ENCODE data around the gene CDC42BPB. TPM values are rescaled to one million over a fixed set of nuclear protein-coding genes. Genes with fewer than 3 reads are reported as not detected.

The CDC42BPB gene
- total RNA-seq, 1 experiment from 2014 or later: 84.4 TPM

- no peaks in the 10 kb centered on the region for H3K9me3 ChIP-seq (ENCODE audit: control insufficient read depth, insufficient read depth, low read depth, low read length)
- ATAC-seq (no peak), DNase-seq (ENCODE audit: low read depth, low spot score) (no peak)
- ChIA-PET CTCF (no interaction called here), POLR2A (no interaction called here)
- in situ Hi-C loops (cut with HindIII; ENCODE audit: low pct_unique_long_range_greater_than_20kb, low sequenced_read_pairs): no loop called here
- intact Hi-C loops (cut with micrococcal nuclease; ENCODE audit: unreplicated experiment): no loop called here
- H3K4me3 ChIP-seq (ENCODE audit: low read depth in 2 of 2, low read length in 2 of 2): no peak overlapping the region
- TF ChIP-seq CTCF (IDR thresholded peaks at IDR 0.05): no peak
- no peak for TF ChIP-seq SIN3A (IDR thresholded peaks at IDR 0.05; ENCODE audit: borderline replicate concordance, insufficient read depth, low read depth, low read length)
- no peak for TF ChIP-seq POLR2AphosphoS5 (IDR thresholded peaks at IDR 0.05; ENCODE audit: low read depth, low read length)
- TF ChIP-seq REST (IDR thresholded peaks at IDR 0.05; ENCODE audit: insufficient read depth in 1 of 2, low read depth in 2 of 2, low read length in 1 of 2): no peak
- no peak for TF ChIP-seq TCF7L2 (IDR thresholded peaks at IDR 0.05; ENCODE audit: low read depth, low read length)
- no TSS peak for BruUV-seq (replicated peaks)
- no peaks in the 10 kb centered on the region for H3K4me1 ChIP-seq (ENCODE audit: control insufficient read depth, insufficient read depth, low read length)
- H3K27ac ChIP-seq (ENCODE audit: low read length): no peak overlapping the region
- no peaks in the 10 kb centered on the region for H3K27me3 ChIP-seq (ENCODE audit: control insufficient read depth, insufficient read depth, low read length)
- no peaks in the 10 kb centered on the region; the same call in 1 of the 2 replicates for H3K36me3 ChIP-seq (ENCODE audit: control insufficient read depth, insufficient read depth, low read length)
Observed at GRCh38 chr14:102953100-102953499, 104.2 kb downstream of the CDC42BPB start.

GRCh38 chr14:102952276-102952675 is 105.1 kb downstream of the CDC42BPB start:
- H3K36me3 ChIP-seq (ENCODE audit: control insufficient read depth, insufficient read depth, low read length): no peaks in the 10 kb centered on the region; the same call in 1 of the 2 replicates
- ATAC-seq: no peak
- no peak overlapping the region for H3K4me3 ChIP-seq (ENCODE audit: low read depth in 2 of 2, low read length in 2 of 2)
- ChIA-PET CTCF (no interaction called here), POLR2A (no interaction called here)
- intact Hi-C loops (cut with micrococcal nuclease; ENCODE audit: unreplicated experiment): no loop called here
- no peak for TF ChIP-seq TCF7L2 (IDR thresholded peaks at IDR 0.05; ENCODE audit: low read depth, low read length)
- no peak for TF ChIP-seq SIN3A (IDR thresholded peaks at IDR 0.05; ENCODE audit: borderline replicate concordance, insufficient read depth, low read depth, low read length)
- TF ChIP-seq REST (IDR thresholded peaks at IDR 0.05; ENCODE audit: insufficient read depth in 1 of 2, low read depth in 2 of 2, low read length in 1 of 2): no peak
- TF ChIP-seq CTCF (IDR thresholded peaks at IDR 0.05): no peak
- TF ChIP-seq POLR2AphosphoS5 (IDR thresholded peaks at IDR 0.05; ENCODE audit: low read depth, low read length): no peak
- H3K9me3 ChIP-seq (ENCODE audit: control insufficient read depth, insufficient read depth, low read depth, low read length): no peaks in the 10 kb centered on the region
- no peaks in the 10 kb centered on the region for H3K4me1 ChIP-seq (ENCODE audit: control insufficient read depth, insufficient read depth, low read length)
- in situ Hi-C loops (cut with HindIII; ENCODE audit: low pct_unique_long_range_greater_than_20kb, low sequenced_read_pairs): no loop called here
- DNase-seq (ENCODE audit: low read depth, low spot score): no peak
- no peak overlapping the region for H3K27ac ChIP-seq (ENCODE audit: low read length)
- BruUV-seq (replicated peaks): no TSS peak
- H3K27me3 ChIP-seq (ENCODE audit: control insufficient read depth, insufficient read depth, low read length): no peaks in the 10 kb centered on the region

Data from Panc1 (cell line).